Fibroblast of the aortic adventitia (primary cell): ENCODE results near the gene TMSB15C. TPM values are rescaled to one million over a fixed set of nuclear protein-coding genes. Genes with fewer than 3 reads are reported as not detected.
"Not testable (repeated sequence)": the region's sequence is repeated elsewhere in the genome, so short reads cannot be mapped to it uniquely, and the experiment has no call there.

Source experiments
- DNase-seq: peaks from one replicate; pipeline ENCODE4 v3.0.0-alpha.2; 2010; ENCODE audit warnings: low read depth
- H3K4me3 ChIP-seq: 2 replicates; pipeline ENCODE4 v1.5.1; 2011; ENCODE audit warnings: low read depth, mild to moderate bottlenecking, control low read depth, low read length, moderate library complexity
- CTCF ChIP-seq: IDR thresholded peaks from 2 replicates; pipeline ENCODE4 v1.5.1; 2011; ENCODE audit warnings: mild to moderate bottlenecking, low read length, control low read depth, inconsistent platforms; ENCODE audit not compliant: insufficient read depth
- total RNA-seq: library from RNA; depleted of rRNA; stranded (reverse); fragments of >200 nt; gene quantifications from 2 replicates; pipeline ENCODE4 v1.2.3, GENCODE V29; 2012; ENCODE audit warnings: low replicate concordance

TMSB15C gene
- total RNA-seq, 1 donor = 3.3 TPM

GRCh38 chrX:104085477-104085876, 9.4 kb upstream of the TMSB15C start:
- no peak for DNase-seq
- no peak for TF ChIP-seq CTCF
- no peak overlapping the region for H3K4me3 ChIP-seq

DNA sequence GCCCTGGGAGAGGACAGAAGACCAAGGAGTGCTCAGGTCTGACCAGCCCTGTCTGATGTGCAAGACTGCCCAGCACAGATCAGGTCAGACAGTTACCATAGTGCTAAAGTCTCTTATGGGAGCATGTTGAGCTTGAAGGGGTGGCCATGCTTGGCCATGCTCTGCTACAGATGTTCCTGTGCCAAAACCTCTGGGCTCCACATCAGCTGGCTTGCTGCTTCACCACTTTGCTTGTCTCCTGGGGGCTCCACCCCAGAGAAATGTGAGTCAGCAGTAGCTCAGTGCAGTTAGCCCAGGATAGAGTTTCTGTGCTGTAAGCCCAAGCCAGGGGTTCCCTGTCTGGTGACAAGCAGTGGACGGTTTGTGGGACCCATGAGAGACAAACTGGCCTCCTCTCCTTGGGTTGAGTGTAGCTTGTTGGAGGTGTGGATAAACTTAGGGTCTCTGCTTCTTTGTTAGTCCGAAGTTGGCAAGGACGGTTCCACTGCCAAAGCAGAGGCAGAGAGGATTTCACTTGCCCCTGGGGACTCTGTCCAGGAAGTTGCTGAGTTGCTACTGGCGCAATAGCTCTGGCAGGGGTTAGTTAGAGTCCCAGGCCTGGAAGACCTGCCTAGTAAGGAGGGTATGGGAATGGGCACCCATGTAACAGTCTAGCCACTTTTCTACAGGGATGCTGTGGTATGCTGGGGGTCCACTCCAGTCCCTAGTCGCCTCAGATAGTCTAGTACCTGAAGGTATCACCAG, 8.7 kb upstream of the TMSB15C start:
- no peak for TF ChIP-seq CTCF
- H3K4me3 ChIP-seq = no peak overlapping the region
- peak; percentile 37 for DNase-seq

- no peak for DNase-seq
- H3K4me3 ChIP-seq = no peak overlapping the region
- no peak for TF ChIP-seq CTCF
Observed at GRCh38 chrX:104084063-104084462, 8.0 kb upstream of the TMSB15C start.

- DNase-seq, H3K4me3 ChIP-seq: not testable (repeated sequence)
Observed at GRCh38 chrX:104077854-104078253, 1.8 kb upstream of the TMSB15C start.

DNA sequence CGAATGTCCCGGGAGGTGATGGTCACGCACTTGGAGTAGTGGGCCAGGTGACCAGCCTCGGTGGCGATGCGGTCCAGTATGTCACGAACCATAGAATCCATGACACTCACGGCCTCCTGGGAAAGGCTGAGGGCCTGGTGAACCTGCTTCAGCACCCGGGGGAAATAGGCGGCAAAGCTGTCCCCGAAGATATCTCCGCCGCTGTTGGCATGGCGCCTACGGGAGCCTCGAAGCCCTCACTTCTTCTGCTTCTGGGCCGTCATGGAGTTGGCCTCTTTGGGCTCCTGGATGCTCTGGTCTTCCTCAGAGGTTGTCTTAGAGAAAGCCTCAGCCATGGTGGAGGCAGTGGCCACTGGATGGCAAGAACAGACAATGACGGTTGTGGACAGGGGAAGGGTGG, 13.4 kb downstream of the TMSB15C start:
- not testable (repeated sequence) for DNase-seq, H3K4me3 ChIP-seq

- not testable (repeated sequence) for DNase-seq, H3K4me3 ChIP-seq
Observed at GRCh38 chrX:104054956-104055355, 21.1 kb downstream of the TMSB15C start.

- no peak for TF ChIP-seq CTCF
- no peak overlapping the region for H3K4me3 ChIP-seq
- no peak for DNase-seq
Observed at GRCh38 chrX:104047171-104047570, 28.9 kb downstream of the TMSB15C start.

DNA sequence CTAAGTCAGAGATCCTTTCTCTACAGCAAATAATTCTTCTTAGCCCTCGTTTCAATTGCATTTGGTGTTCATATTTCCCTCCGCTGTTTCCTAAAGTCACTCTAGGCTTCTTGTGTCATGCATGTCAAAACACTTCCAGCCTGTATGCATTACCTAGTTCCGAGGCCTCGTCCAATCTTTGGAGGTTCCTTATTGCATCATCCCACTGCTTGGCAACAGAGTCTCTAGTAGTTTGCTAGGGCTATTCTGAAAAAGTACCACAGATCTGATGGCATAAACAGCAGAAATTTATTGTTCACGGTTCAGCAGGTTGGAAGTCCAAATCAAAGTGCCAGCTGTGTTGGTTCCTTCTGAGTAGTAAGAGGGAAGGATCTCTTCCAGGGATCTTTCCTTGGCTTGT, 30.4 kb downstream of the TMSB15C start:
- no peak for DNase-seq
- no peak for TF ChIP-seq CTCF
- no peak overlapping the region for H3K4me3 ChIP-seq
